ENCODE results near the gene LYPD8. TPM values are rescaled to one million over a fixed set of nuclear protein-coding genes. Genes with fewer than 3 reads are reported as not detected.

LYPD8 gene
- polyA plus RNA-seq, 1 donor from 2014 or later, result not detected

GRCh38 chr1:248736977-248737376 lies 18.6 kb downstream of the LYPD8 start:
- no peaks in the 10 kb centered on the region for H3K36me3 ChIP-seq (ENCODE audit: insufficient read depth, low read length)
- no peaks in the 10 kb centered on the region for H3K9me3 ChIP-seq (ENCODE audit: low read length)
- no peaks in the 10 kb centered on the region for H3K9me2 ChIP-seq (ENCODE audit: insufficient read depth, low read length)
- no peaks in the 10 kb centered on the region for H3K79me2 ChIP-seq (replicated peaks; ENCODE audit: insufficient read depth, low read length)
- no peak overlapping the region for H2AFZ ChIP-seq (ENCODE audit: low read depth, low read length)
- TF ChIP-seq CTCF (IDR thresholded peaks at IDR 0.05; ENCODE audit: poor library complexity, severe bottlenecking), result no peak
- no peak for TF ChIP-seq RAD21 (conservative IDR thresholded peaks at IDR 0.05)
- TF ChIP-seq EZH2 (IDR thresholded peaks at IDR 0.05; ENCODE audit: borderline replicate concordance, insufficient read depth, low read length, poor library complexity, severe bottlenecking), result no peak
- no peak for TF ChIP-seq SMC3 (conservative IDR thresholded peaks at IDR 0.05; ENCODE audit: poor library complexity)
- TF ChIP-seq EP300 (conservative IDR thresholded peaks at IDR 0.05; ENCODE audit: poor library complexity, severe bottlenecking), result no peak
- TF ChIP-seq POLR2AphosphoS5 (IDR thresholded peaks at IDR 0.05), result no peak
- no peak for TF ChIP-seq TAF1 (IDR thresholded peaks at IDR 0.05; ENCODE audit: low read depth)
- TF ChIP-seq REST (IDR thresholded peaks at IDR 0.05; ENCODE audit: borderline replicate concordance), result no peak
- no peak for TF ChIP-seq MXI1 (conservative IDR thresholded peaks at IDR 0.05; ENCODE audit: poor library complexity, severe bottlenecking)
- H3K4me2 ChIP-seq (ENCODE audit: low read length), result no peak overlapping the region
- H3K4me3 ChIP-seq (ENCODE audit: low read length), result no peak overlapping the region
- H3K27me3 ChIP-seq (ENCODE audit: insufficient read depth, low read depth, low read length), result no peaks in the 10 kb centered on the region
- H3K9ac ChIP-seq (ENCODE audit: low read length), result no peak overlapping the region
- H3F3A ChIP-seq (ENCODE audit: insufficient read depth, low read length, poor library complexity, severe bottlenecking), result no peaks in the 10 kb centered on the region
- no peak overlapping the region for H3K27ac ChIP-seq (ENCODE audit: low read length)
- no peaks in the 10 kb centered on the region for H4K20me1 ChIP-seq (ENCODE audit: insufficient read depth)

GRCh38 chr1:248733566-248733965 lies 22.0 kb downstream of the LYPD8 start:
- Histone ChIP-seq H3K79me2 (replicated peaks; ENCODE audit: insufficient read depth, low read length) (no peaks in the 10 kb centered on the region), H2AFZ (ENCODE audit: low read depth, low read length) (no peak overlapping the region), H3K27ac (ENCODE audit: low read length) (no peak overlapping the region), H3K9ac (ENCODE audit: low read length) (no peak overlapping the region), H3K4me3 (ENCODE audit: low read length) (no peak overlapping the region), H3K27me3 (ENCODE audit: insufficient read depth, low read depth, low read length) (no peaks in the 10 kb centered on the region), H4K20me1 (ENCODE audit: insufficient read depth) (no peaks in the 10 kb centered on the region), H3K36me3 (ENCODE audit: insufficient read depth, low read length) (no peaks in the 10 kb centered on the region), H3K9me3 (ENCODE audit: low read length) (peaks cover 3% of the 10 kb centered on the region), H3F3A (ENCODE audit: insufficient read depth, low read length, poor library complexity, severe bottlenecking) (no peaks in the 10 kb centered on the region), H3K4me2 (ENCODE audit: low read length) (no peak overlapping the region), H3K9me2 (ENCODE audit: insufficient read depth, low read length) (no peaks in the 10 kb centered on the region)
- TF ChIP-seq MXI1 (conservative IDR thresholded peaks at IDR 0.05; ENCODE audit: poor library complexity, severe bottlenecking), result no peak
- no peak for TF ChIP-seq EP300 (conservative IDR thresholded peaks at IDR 0.05; ENCODE audit: poor library complexity, severe bottlenecking)
- no peak for TF ChIP-seq RAD21 (conservative IDR thresholded peaks at IDR 0.05)
- no peak for TF ChIP-seq TAF1 (IDR thresholded peaks at IDR 0.05; ENCODE audit: low read depth)
- no peak for TF ChIP-seq SMC3 (conservative IDR thresholded peaks at IDR 0.05; ENCODE audit: poor library complexity)
- TF ChIP-seq POLR2AphosphoS5 (IDR thresholded peaks at IDR 0.05), result no peak
- no peak for TF ChIP-seq EZH2 (IDR thresholded peaks at IDR 0.05; ENCODE audit: borderline replicate concordance, insufficient read depth, low read length, poor library complexity, severe bottlenecking)
